Left ventricle myocardium inferior (tissue), 1 donor: ENCODE measurements around the gene TIE1. TPM values are rescaled to one million over a fixed set of nuclear protein-coding genes. Genes with fewer than 3 reads are reported as not detected.
A peak's percentile ranks its signal among the peaks of the same experiment; 100 is the strongest.

Experiments
- DNase-seq: peaks from one replicate; pipeline ENCODE4 v3.0.0-alpha.2; 2020
- H3K27ac ChIP-seq: fragments of 200-600 bp; replicated peaks from 2 replicates; pipeline ENCODE4 v1.8.0; 2021
- H3K27me3 ChIP-seq: fragments of 200-600 bp; 2 replicates; pipeline ENCODE4 v1.8.0; 2021; ENCODE audit warnings: low read depth
- H3K36me3 ChIP-seq: fragments of 200-600 bp; 2 replicates; pipeline ENCODE4 v1.8.0; 2021
- H3K4me1 ChIP-seq: fragments of 200-600 bp; 2 replicates; pipeline ENCODE4 v1.8.0; 2021
- H3K4me3 ChIP-seq: fragments of 200-600 bp; 2 replicates; pipeline ENCODE4 v1.8.0; 2021; ENCODE audit warnings: mild to moderate bottlenecking, moderate library complexity
- H3K9me3 ChIP-seq: fragments of 200-600 bp; replicated peaks from 2 replicates; pipeline ENCODE4 v1.8.0; 2021
- CTCF ChIP-seq: fragments of 200-600 bp; IDR thresholded peaks from 2 replicates; pipeline ENCODE4 v1.8.0; 2021; ENCODE audit warnings: antibody characterized with exemption, mild to moderate bottlenecking, borderline replicate concordance
- intact Hi-C: fragments of 100-400 bp; cut with micrococcal nuclease; formaldehyde crosslinking; loops from one replicate; pipeline ENCODE4 v1.11.0; 2022
- total RNA-seq: library from RNA; stranded (reverse); fragmentation: NEBNext Ultra II Directional; extraction: Animal tissue kit (Norgen Biotek cat#: 25700); gene quantifications from one replicate; pipeline ENCODE4 v1.2.1, GENCODE V29; 2021
- donor health status: DM: no; HTN: yes; CAD: no; lungs with severe emphysema.

The TIE1 gene
- total RNA-seq, 1 donor from 2014 or later, result 25.1 TPM

- H3K4me3 ChIP-seq, result no peak overlapping the region
- intact Hi-C loops, result no loop called here
Observed at GRCh38 chr1:43255438-43256210, 45.2 kb upstream of the TIE1 start.

GRCh38 chr1:43256675-43257570, 43.9 kb upstream of the TIE1 start:
- H3K27me3 ChIP-seq, result no peaks in the 10 kb centered on the region
- intact Hi-C loops, result no loop called here
- no peak overlapping the region for H3K4me3 ChIP-seq
- no peak overlapping the region for H3K27ac ChIP-seq
- no peaks in the 10 kb centered on the region for H3K9me3 ChIP-seq
- H3K36me3 ChIP-seq, result no peaks in the 10 kb centered on the region
- no peak for DNase-seq
- TF ChIP-seq CTCF, result no peak
- peaks cover 24% of the 10 kb centered on the region for H3K4me1 ChIP-seq

More at GRCh38 chr1:43255438-43256210, 45.2 kb upstream of the TIE1 start:
- Histone ChIP-seq H3K9me3 (no peaks in the 10 kb centered on the region), H3K27ac (peak overlapping the region; percentile 42), H3K36me3 (no peaks in the 10 kb centered on the region), H3K4me1 (peaks cover 24% of the 10 kb centered on the region), H3K27me3 (no peaks in the 10 kb centered on the region)
- no peak for TF ChIP-seq CTCF
- DNase-seq, result peak; percentile 42

- no peak for TF ChIP-seq CTCF
- Histone ChIP-seq H3K36me3 (no peaks in the 10 kb centered on the region), H3K27me3 (no peaks in the 10 kb centered on the region), H3K4me1 (peaks cover 24% of the 10 kb centered on the region), H3K9me3 (peaks cover 8% of the 10 kb centered on the region), H3K4me3 (no peak overlapping the region), H3K27ac (no peak overlapping the region)
- intact Hi-C loops, result no loop called here
- DNase-seq, result no peak
Observed at GRCh38 chr1:43258370-43258769, 42.4 kb upstream of the TIE1 start.

GRCh38 chr1:43265431-43265830, 35.4 kb upstream of the TIE1 start:
- intact Hi-C loops, result no loop called here
- DNase-seq, result no peak
- Histone ChIP-seq H3K4me3 (no peak overlapping the region), H3K36me3 (no peaks in the 10 kb centered on the region), H3K9me3 (peaks cover 10% of the 10 kb centered on the region), H3K27me3 (peaks cover 2% of the 10 kb centered on the region), H3K4me1 (peaks cover 3% of the 10 kb centered on the region), H3K27ac (no peak overlapping the region)
- no peak for TF ChIP-seq CTCF

GRCh38 chr1:43266881-43267280, 33.9 kb upstream of the TIE1 start:
- Histone ChIP-seq H3K4me1 (peaks cover 7% of the 10 kb centered on the region), H3K4me3 (no peak overlapping the region), H3K9me3 (peaks cover 10% of the 10 kb centered on the region), H3K36me3 (no peaks in the 10 kb centered on the region), H3K27me3 (peaks cover 11% of the 10 kb centered on the region), H3K27ac (no peak overlapping the region)
- DNase-seq, result no peak
- intact Hi-C loops, result no loop called here
- TF ChIP-seq CTCF, result no peak
